Stimulated activated CD4-positive, alpha-beta T cell treated with anti-CD3 and anti-CD28 coated beads, Interleukin-2, amount 100 ng/mL, for 4 hours (primary cell): Measurements from ENCODE around the gene FREM3.
"Not testable (repeated sequence)": the region's sequence is repeated elsewhere in the genome, so short reads cannot be mapped to it uniquely, and the experiment has no call there.

Experiments
- DNase-seq: peaks from one replicate; pipeline ENCODE4 v3.0.0-alpha.2; 2020; ENCODE audit warnings: low read depth

Gene FREM3

GRCh38 chr4:143700416-143701352 is at the start of gene FREM3:
Gene FREM3, minus strand, starts transcription at chr4:143700675. Its CDS starts 0 bp downstream, at chr4:143700675.
- DNase-seq = no peak

GRCh38 chr4:143745874-143746273 is 45.4 kb upstream of the FREM3 start:
- no peak for DNase-seq

- DNase-seq = no peak
These were observed 43.1 kb upstream of the FREM3 start for GRCh38 chr4:143743591-143743990.

- DNase-seq = no peak
These were observed 42.4 kb upstream of the FREM3 start for GRCh38 chr4:143742834-143743233.

GRCh38 chr4:143736861-143737260 is 36.4 kb upstream of the FREM3 start:
- DNase-seq = no peak

GRCh38 chr4:143736061-143736460 is 35.6 kb upstream of the FREM3 start:
- DNase-seq = not testable (repeated sequence)

- DNase-seq = no peak
These were observed 27.7 kb upstream of the FREM3 start for GRCh38 chr4:143728166-143728565.

GRCh38 chr4:143726714-143727113 is 26.2 kb upstream of the FREM3 start:
- no peak for DNase-seq

GRCh38 chr4:143721317-143721716 is 20.8 kb upstream of the FREM3 start:
- DNase-seq = no peak

GRCh38 chr4:143718748-143719147 is 18.3 kb upstream of the FREM3 start:
- DNase-seq = not testable (repeated sequence)

- no peak for DNase-seq
These were observed 13.6 kb upstream of the FREM3 start for GRCh38 chr4:143713955-143714625.

- no peak for DNase-seq
These were observed 13.1 kb upstream of the FREM3 start for GRCh38 chr4:143713553-143713952.

GRCh38 chr4:143712155-143712550 is 11.7 kb upstream of the FREM3 start:
- no peak for DNase-seq

GRCh38 chr4:143711543-143712154 is 11.2 kb upstream of the FREM3 start:
- DNase-seq = no peak

GRCh38 chr4:143701365-143701764 is 890 bp upstream of the FREM3 start:
- DNase-seq = no peak

GRCh38 chr4:143700046-143700415 is 444 bp downstream of the FREM3 start:
- DNase-seq = no peak

- no peak for DNase-seq
These were observed 987 bp downstream of the FREM3 start for GRCh38 chr4:143699331-143700045.

GRCh38 chr4:143693856-143694255 is 6.6 kb downstream of the FREM3 start:
- no peak for DNase-seq

- no peak for DNase-seq
These were observed 8.2 kb downstream of the FREM3 start for GRCh38 chr4:143692241-143692640.

- no peak for DNase-seq
These were observed 21.0 kb downstream of the FREM3 start for GRCh38 chr4:143679434-143679833.

- DNase-seq = not testable (repeated sequence)
These were observed 26.8 kb downstream of the FREM3 start for GRCh38 chr4:143673629-143674028.

- no peak for DNase-seq
These were observed 31.4 kb downstream of the FREM3 start for GRCh38 chr4:143668930-143669552.
